ENCODE measurements around the gene CD74.

Gene CD74

DNA sequence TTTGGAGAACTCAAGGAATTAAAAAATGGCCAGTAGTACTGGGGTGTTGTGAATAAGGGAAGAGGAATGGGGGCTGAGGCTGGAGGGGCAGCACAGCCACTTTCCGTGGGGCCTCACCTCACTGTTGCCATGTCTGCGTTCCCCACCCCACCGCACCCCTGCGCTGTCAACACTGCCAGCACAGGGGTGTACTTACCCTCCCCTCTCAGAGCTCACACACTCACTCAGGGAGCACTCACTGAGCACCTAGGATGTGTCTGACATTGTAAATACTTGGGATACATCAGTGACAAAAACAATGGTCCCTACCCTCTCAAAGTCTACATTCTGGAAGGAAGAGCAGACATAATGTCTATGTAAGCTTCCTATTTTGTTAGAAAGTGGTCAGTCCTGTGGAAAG lies 40.2 kb upstream of the CD74 start:
- Histone ChIP-seq H3K79me2 (ENCODE audit: low read length) (peaks cover 18% of the 10 kb centered on the region), H4K20me1 (ENCODE audit: insufficient read depth, low read length) (peaks cover 11% of the 10 kb centered on the region), H3K27me3 (ENCODE audit: low read depth, low read length) (no peaks in the 10 kb centered on the region), H3K4me2 (ENCODE audit: low read length) (no peak overlapping the region), H3K4me3 (ENCODE audit: low read length) (no peak overlapping the region), H3K27ac (ENCODE audit: low read length) (no peak overlapping the region), H3K36me3 (replicated peaks; ENCODE audit: low read depth, low read length) (peaks cover 13% of the 10 kb centered on the region), H3K4me1 (ENCODE audit: low read length) (peaks cover 16% of the 10 kb centered on the region), H3K9ac (ENCODE audit: low read length) (no peak overlapping the region), H2AFZ (ENCODE audit: low read depth, low read length) (no peak overlapping the region), H3K9me3 (ENCODE audit: insufficient read depth, low read length) (no peaks in the 10 kb centered on the region)
- TF ChIP-seq, protein P1, sequence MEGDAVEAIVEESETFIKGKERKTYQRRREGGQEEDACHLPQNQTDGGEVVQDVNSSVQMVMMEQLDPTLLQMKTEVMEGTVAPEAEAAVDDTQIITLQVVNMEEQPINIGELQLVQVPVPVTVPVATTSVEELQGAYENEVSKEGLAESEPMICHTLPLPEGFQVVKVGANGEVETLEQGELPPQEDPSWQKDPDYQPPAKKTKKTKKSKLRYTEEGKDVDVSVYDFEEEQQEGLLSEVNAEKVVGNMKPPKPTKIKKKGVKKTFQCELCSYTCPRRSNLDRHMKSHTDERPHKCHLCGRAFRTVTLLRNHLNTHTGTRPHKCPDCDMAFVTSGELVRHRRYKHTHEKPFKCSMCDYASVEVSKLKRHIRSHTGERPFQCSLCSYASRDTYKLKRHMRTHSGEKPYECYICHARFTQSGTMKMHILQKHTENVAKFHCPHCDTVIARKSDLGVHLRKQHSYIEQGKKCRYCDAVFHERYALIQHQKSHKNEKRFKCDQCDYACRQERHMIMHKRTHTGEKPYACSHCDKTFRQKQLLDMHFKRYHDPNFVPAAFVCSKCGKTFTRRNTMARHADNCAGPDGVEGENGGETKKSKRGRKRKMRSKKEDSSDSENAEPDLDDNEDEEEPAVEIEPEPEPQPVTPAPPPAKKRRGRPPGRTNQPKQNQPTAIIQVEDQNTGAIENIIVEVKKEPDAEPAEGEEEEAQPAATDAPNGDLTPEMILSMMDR (IDR thresholded peaks at IDR 0.05; ENCODE audit: low read depth, low read length) = no peak
- no peak for TF ChIP-seq EZH2phosphoT487 (IDR thresholded peaks at IDR 0.05; ENCODE audit: low read depth)

DNA sequence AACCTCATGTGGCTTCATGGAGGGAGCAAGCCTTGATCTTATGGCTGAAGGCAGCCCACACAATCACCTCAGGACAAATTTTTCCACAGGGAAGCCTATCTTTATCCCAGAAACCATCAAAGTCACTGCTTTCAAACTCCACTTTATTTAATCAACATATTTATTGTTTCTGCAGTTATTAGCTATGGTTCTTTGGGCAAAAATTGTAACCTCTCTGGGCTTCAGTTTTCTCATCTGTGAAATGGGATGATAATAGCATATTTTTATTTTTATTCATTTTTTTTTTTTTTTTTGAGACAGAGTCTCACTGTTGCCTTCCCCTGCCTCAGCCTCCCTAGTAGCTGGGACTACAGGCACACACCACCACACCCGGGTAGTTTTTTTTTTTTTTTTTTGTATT lies 38.9 kb upstream of the CD74 start:
- H2AFZ ChIP-seq (ENCODE audit: low read depth, low read length) = no peak overlapping the region
- H4K20me1 ChIP-seq (ENCODE audit: insufficient read depth, low read length) = peaks cover 24% of the 10 kb centered on the region
- no peak overlapping the region for H3K4me2 ChIP-seq (ENCODE audit: low read length)
- H3K9me3 ChIP-seq (ENCODE audit: insufficient read depth, low read length) = no peaks in the 10 kb centered on the region
- no peaks in the 10 kb centered on the region for H3K27me3 ChIP-seq (ENCODE audit: low read depth, low read length)
- no peak overlapping the region for H3K9ac ChIP-seq (ENCODE audit: low read length)
- no peak overlapping the region for H3K27ac ChIP-seq (ENCODE audit: low read length)
- peaks cover 31% of the 10 kb centered on the region for H3K79me2 ChIP-seq (ENCODE audit: low read length)
- TF ChIP-seq EZH2phosphoT487 (IDR thresholded peaks at IDR 0.05; ENCODE audit: low read depth) = no peak
- TF ChIP-seq, protein P1 (IDR thresholded peaks at IDR 0.05; ENCODE audit: low read depth, low read length) = no peak
- H3K4me1 ChIP-seq (ENCODE audit: low read length) = peaks cover 12% of the 10 kb centered on the region
- H3K4me3 ChIP-seq (ENCODE audit: low read length) = no peak overlapping the region
- H3K36me3 ChIP-seq (replicated peaks; ENCODE audit: low read depth, low read length) = peaks cover 26% of the 10 kb centered on the region

DNA sequence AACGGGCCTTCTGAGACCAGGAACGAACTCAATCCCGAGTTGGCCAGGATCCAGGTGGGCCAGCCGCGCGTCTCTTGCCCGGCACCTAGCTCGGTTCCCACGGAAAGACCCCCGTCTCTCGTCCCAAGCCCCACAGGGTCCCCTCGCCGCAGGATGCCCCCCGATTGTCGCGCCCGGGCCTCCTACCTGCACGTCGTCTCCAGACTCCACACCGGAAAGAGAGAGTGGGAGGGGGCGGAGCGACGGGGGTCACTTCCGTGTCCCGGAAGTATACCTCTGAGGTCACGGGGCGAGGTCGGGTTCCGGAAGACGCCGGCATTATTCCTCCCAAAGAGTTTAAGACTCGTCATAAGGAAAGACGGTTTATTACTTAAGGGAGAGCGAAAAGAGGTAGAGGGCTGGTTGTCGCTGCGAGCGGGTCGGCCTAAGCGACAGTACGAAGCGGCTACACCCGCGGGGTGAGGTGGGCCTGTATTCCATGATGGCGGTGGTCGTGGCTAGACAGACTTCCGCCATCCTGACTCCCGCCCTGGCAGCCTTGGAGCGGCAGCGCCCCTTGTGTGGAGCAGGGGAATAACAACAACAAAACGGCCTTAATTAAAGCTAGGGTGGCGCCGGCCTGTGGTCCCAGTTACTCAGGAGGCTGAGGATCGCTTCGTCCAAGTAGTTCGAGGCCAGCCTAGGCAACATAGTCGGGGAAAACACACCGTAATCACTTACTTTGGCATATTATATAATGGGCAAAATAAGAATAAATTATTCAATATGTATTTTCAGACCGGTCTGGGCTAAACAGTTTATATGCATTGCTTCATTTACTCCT lies 37.0 kb upstream of the CD74 start, which contains the start of gene RPS14:
Gene RPS14, minus strand, starts transcription at position 223 of the 823 bp plus-strand sequence. CDS start 2,006 bp downstream, outside the sequence.
- peak within 1 kb of the TSS; percentile 91 for H2AFZ ChIP-seq (ENCODE audit: low read depth, low read length)
- H3K4me2 ChIP-seq (ENCODE audit: low read length) = peak within 1 kb of the TSS; percentile 98
- H3K79me2 ChIP-seq (ENCODE audit: low read length) = peaks cover 34% of the 10 kb centered on the region
- H3K9me3 ChIP-seq (ENCODE audit: insufficient read depth, low read length) = no peaks in the 10 kb centered on the region
- peaks cover 39% of the 10 kb centered on the region for H4K20me1 ChIP-seq (ENCODE audit: insufficient read depth, low read length)
- H3K4me3 ChIP-seq (ENCODE audit: low read length) = peak within 1 kb of the TSS; percentile 94
- TF ChIP-seq, protein P1 (IDR thresholded peaks at IDR 0.05; ENCODE audit: low read depth, low read length) = peak; percentile 57
- TF ChIP-seq EZH2phosphoT487 (IDR thresholded peaks at IDR 0.05; ENCODE audit: low read depth) = no peak
- no peaks in the 10 kb centered on the region for H3K27me3 ChIP-seq (ENCODE audit: low read depth, low read length)
- peak within 1 kb of the TSS; percentile 92 for H3K9ac ChIP-seq (ENCODE audit: low read length)
- H3K36me3 ChIP-seq (replicated peaks; ENCODE audit: low read depth, low read length) = peaks cover 45% of the 10 kb centered on the region
- H3K27ac ChIP-seq (ENCODE audit: low read length) = peak within 1 kb of the TSS; percentile 86
- peaks cover 12% of the 10 kb centered on the region for H3K4me1 ChIP-seq (ENCODE audit: low read length)

DNA sequence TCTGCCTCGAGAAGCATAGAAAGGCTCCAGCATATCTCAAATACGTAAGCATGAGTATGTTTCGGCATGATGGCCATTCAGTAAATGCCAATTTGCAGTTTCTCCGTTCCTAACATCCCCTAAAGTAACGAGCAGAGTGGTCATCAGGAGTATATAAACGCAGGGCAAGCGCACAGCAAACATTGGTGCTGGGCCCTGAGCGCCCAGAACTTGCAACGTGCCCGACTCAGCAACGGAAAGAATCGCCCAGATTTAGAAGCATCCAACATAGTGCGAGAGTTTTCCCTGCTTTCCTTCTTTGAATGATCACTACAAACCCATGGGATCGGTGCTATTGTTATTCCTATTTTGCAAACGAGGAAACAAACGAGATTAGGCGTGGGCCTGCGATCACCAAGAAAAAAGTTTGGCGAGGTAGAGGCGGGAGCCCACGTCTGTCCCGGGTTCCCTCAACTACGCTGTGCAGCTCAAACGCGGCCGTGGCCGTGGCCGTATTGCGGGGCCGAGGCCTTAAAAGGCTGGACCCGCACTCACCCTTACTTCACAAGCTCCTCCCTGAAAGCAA lies 36.3 kb upstream of the CD74 start:
- Histone ChIP-seq H3K27ac (ENCODE audit: low read length) (peak overlapping the region; percentile 86), H3K9ac (ENCODE audit: low read length) (peak overlapping the region; percentile 92), H3K4me3 (ENCODE audit: low read length) (peak overlapping the region; percentile 94), H3K9me3 (ENCODE audit: insufficient read depth, low read length) (no peaks in the 10 kb centered on the region), H3K4me1 (ENCODE audit: low read length) (peaks cover 12% of the 10 kb centered on the region), H3K79me2 (ENCODE audit: low read length) (peaks cover 34% of the 10 kb centered on the region), H2AFZ (ENCODE audit: low read depth, low read length) (no peak overlapping the region), H4K20me1 (ENCODE audit: insufficient read depth, low read length) (peaks cover 39% of the 10 kb centered on the region), H3K27me3 (ENCODE audit: low read depth, low read length) (no peaks in the 10 kb centered on the region), H3K36me3 (replicated peaks; ENCODE audit: low read depth, low read length) (peaks cover 46% of the 10 kb centered on the region), H3K4me2 (ENCODE audit: low read length) (peak overlapping the region; percentile 98)
- TF ChIP-seq, protein P1 (IDR thresholded peaks at IDR 0.05; ENCODE audit: low read depth, low read length) = no peak
- no peak for TF ChIP-seq EZH2phosphoT487 (IDR thresholded peaks at IDR 0.05; ENCODE audit: low read depth)

Measured in OCI-LY3 (cell line).